Fibroblast of villous mesenchyme (primary cell): ENCODE results near the gene ZNF414. TPM values are rescaled to one million over a fixed set of nuclear protein-coding genes. Genes with fewer than 3 reads are reported as not detected.

Experiments used
- DNase-seq: peaks from one replicate; pipeline ENCODE4 v3.0.0-alpha.2; 2010; ENCODE audit warnings: low read depth
- H3K4me3 ChIP-seq: 2 replicates; pipeline ENCODE4 v1.5.1; 2011; ENCODE audit warnings: low read depth, mild to moderate bottlenecking, low read length
- total RNA-seq: library from RNA; depleted of rRNA; stranded (reverse); fragments of >200 nt; gene quantifications from 2 replicates; pipeline ENCODE4 v1.2.3, GENCODE V29; 2012
- TF ChIP-seq, protein P1 (sequence below): IDR thresholded peaks from 2 replicates; pipeline ENCODE4 v1.5.1; 2012; ENCODE audit warnings: low read depth, mild to moderate bottlenecking, low read length; ENCODE audit not compliant: insufficient read depth

The ZNF414 gene
- total RNA-seq, 1 donor: 5.2 TPM

DNA sequence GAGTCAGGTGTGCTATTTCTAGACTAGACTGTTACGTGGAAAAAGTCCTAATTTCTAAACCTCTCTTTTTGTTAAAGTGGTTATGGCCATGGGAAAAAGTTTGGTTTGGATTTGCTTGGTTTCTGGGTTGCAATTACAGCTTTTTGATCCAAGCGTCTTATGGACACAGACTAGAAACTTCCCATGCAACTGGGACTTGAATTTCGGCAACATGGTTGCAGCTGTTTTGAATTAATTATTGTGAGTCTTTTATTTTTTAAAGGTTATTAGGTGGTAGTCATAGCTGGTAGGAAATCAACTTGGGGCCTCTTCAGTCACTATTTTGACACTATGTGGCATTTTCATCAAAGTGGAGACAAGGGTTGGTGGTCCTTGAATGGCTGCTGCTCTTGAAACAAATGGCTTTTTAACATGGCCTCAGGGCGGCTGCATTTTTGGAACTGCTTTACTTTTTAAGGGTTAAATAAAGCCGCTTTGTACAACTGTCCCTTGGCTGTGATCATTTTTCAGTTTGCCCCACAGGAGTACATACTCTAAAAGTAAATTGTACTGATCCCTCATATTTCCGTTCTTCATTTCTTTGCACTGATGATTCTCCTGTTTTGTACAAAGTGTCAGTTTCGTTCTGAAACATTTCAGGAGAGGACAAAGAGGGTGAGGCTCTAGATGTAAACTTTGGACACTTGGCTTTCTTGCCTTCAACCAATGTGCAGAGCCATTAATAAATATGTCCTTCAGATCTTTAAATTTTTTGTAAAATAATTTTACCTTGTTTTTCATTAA lies 53.3 kb downstream of the ZNF414 start:
- no peak for DNase-seq
- TF ChIP-seq, protein P1, sequence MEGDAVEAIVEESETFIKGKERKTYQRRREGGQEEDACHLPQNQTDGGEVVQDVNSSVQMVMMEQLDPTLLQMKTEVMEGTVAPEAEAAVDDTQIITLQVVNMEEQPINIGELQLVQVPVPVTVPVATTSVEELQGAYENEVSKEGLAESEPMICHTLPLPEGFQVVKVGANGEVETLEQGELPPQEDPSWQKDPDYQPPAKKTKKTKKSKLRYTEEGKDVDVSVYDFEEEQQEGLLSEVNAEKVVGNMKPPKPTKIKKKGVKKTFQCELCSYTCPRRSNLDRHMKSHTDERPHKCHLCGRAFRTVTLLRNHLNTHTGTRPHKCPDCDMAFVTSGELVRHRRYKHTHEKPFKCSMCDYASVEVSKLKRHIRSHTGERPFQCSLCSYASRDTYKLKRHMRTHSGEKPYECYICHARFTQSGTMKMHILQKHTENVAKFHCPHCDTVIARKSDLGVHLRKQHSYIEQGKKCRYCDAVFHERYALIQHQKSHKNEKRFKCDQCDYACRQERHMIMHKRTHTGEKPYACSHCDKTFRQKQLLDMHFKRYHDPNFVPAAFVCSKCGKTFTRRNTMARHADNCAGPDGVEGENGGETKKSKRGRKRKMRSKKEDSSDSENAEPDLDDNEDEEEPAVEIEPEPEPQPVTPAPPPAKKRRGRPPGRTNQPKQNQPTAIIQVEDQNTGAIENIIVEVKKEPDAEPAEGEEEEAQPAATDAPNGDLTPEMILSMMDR: no peak
- no peak overlapping the region for H3K4me3 ChIP-seq

Other genes starting within 250 kb of the ZNF414 start
- 18.1 and 29.0 TPM in 2 replicates for gene CD320, start 205.8 kb downstream of the ZNF414 start, total RNA-seq
- 9.1 and 18.4 TPM in 2 replicates for gene NDUFA7, start 192.8 kb downstream of the ZNF414 start, total RNA-seq
- 86.4 and 117 TPM in 2 replicates for gene RPS28, start 192.7 kb downstream of the ZNF414 start, total RNA-seq
- under 0.01 and 0.64 TPM in 2 replicates for gene KANK3, start 170.9 kb downstream of the ZNF414 start, total RNA-seq
- 0.64 and 1.3 TPM in 2 replicates for gene ANGPTL4, start 150.0 kb downstream of the ZNF414 start, total RNA-seq
- gene RAB11B, start 123.8 kb downstream of the ZNF414 start, total RNA-seq: 27.6 and 27.7 TPM in 2 replicates
- gene MARCHF2, start 100.9 kb downstream of the ZNF414 start, total RNA-seq: 51.8 and 70.9 TPM in 2 replicates
- 41.9 and 49.0 TPM in 2 replicates for gene HNRNPM, start 69.2 kb downstream of the ZNF414 start, total RNA-seq
- gene PRAM1, start 11.5 kb downstream of the ZNF414 start, total RNA-seq: under 0.01 TPM in 1 of 2 replicates, not detected in the other
- 0.32 and 1.3 TPM in 2 replicates for gene MYO1F, start 63.3 kb upstream of the ZNF414 start, total RNA-seq
- 7.3 and 19.3 TPM in 2 replicates for gene ADAMTS10, start 96.5 kb upstream of the ZNF414 start, total RNA-seq
- not detected in 2 replicates for gene NFILZ, start 116.5 kb upstream of the ZNF414 start, total RNA-seq
- gene ACTL9, start 184.6 kb upstream of the ZNF414 start, total RNA-seq: not detected in 2 replicates
- not detected in 2 replicates for gene OR2Z1, start 207.5 kb upstream of the ZNF414 start, total RNA-seq